Subcutaneous adipose tissue (tissue), 4 donors: ENCODE measurements around the gene NUPR1. TPM values are rescaled to one million over a fixed set of nuclear protein-coding genes. Genes with fewer than 3 reads are reported as not detected.

ENCODE experiments used
- CTCF ChIP-seq: fragments of 450-650 bp; IDR thresholded peaks from one replicate; pipeline ENCODE4 v1.5.1; 2016; ENCODE audit warnings: low read depth, mild to moderate bottlenecking, control low read depth, antibody characterized with exemption, moderate library complexity
- total RNA-seq, 4 donors: library from RNA; depleted of rRNA; stranded (reverse); fragments of >200 nt; gene quantifications; one replicate each; pipeline ENCODE4 v1.1.0, GENCODE V29; 2016

Gene NUPR1
- total RNA-seq, 4 donors from 2014 or later = 27.9 to 66.6 (median 61.5) TPM

GRCh38 chr16:28491970-28492474 is 46.8 kb downstream of the NUPR1 start, which contains the start of gene CLN3:
CLN3 (minus strand) TSS chr16:28492074; CDS start chr16:28491759, 315 bp downstream.
- TF ChIP-seq CTCF = no peak

- no peak for TF ChIP-seq CTCF
Measured at GRCh38 chr16:28491230-28491969, 47.4 kb downstream of the NUPR1 start.

- TF ChIP-seq CTCF = no peak
Measured at GRCh38 chr16:28486266-28486665, 52.5 kb downstream of the NUPR1 start.

Other genes starting within 250 kb of the NUPR1 start
- gene SBK1, start 246.4 kb downstream of the NUPR1 start, total RNA-seq = under 1 TPM in 2 of 4 donors, not detected in 2; 0.17 to 0.22 TPM
- 10 to 100 TPM in 2 of 4 donors, not detected in 2; 13.0 to 13.6 TPM for gene NPIPB6, start 175.5 kb downstream of the NUPR1 start, total RNA-seq
- 100 to 1,000 TPM; 153 to 251 (median 179) TPM for gene EIF3CL, start 135.1 kb downstream of the NUPR1 start, total RNA-seq
- gene NPIPB7, start 66.6 kb downstream of the NUPR1 start, total RNA-seq = not detected
- gene CLN3, start 46.9 kb downstream of the NUPR1 start, total RNA-seq = 10 to 100 TPM; 10.6 to 34.5 (median 22.7) TPM
- gene APOBR, start 44.3 kb downstream of the NUPR1 start, total RNA-seq = 1 to 10 TPM; 1.6 to 8.7 (median 2.8) TPM
- not detected for gene IL27, start 32.1 kb downstream of the NUPR1 start, total RNA-seq
- gene SGF29, start 14.9 kb upstream of the NUPR1 start, total RNA-seq = 10 to 100 TPM; 15.6 to 30.8 (median 20.6) TPM
- 1 to 10 TPM in 2 of 4 donors, under 1 TPM in 1, not detected in 1; 0.88 to 1.4 (median 1.1) TPM for gene SULT1A2, start 58.1 kb upstream of the NUPR1 start, total RNA-seq
- gene SULT1A1, start 71.1 kb upstream of the NUPR1 start, total RNA-seq = 10 to 100 TPM; 15.8 to 51.3 (median 35.4) TPM
- not detected for gene NPIPB8, start 99.1 kb upstream of the NUPR1 start, total RNA-seq
- 100 to 1,000 TPM; 129 to 313 (median 232) TPM for gene EIF3C, start 172.5 kb upstream of the NUPR1 start, total RNA-seq
- 10 to 100 TPM in 2 of 4 donors, 1 to 10 TPM in 2; 1.9 to 14.8 (median 12.4) TPM for gene NPIPB9, start 212.8 kb upstream of the NUPR1 start, total RNA-seq